ENCODE measurements around the gene REV3L.
"Not testable (repeated sequence)": the region's sequence is repeated elsewhere in the genome, so short reads cannot be mapped to it uniquely, and the experiment has no call there.

The REV3L gene

DNA sequence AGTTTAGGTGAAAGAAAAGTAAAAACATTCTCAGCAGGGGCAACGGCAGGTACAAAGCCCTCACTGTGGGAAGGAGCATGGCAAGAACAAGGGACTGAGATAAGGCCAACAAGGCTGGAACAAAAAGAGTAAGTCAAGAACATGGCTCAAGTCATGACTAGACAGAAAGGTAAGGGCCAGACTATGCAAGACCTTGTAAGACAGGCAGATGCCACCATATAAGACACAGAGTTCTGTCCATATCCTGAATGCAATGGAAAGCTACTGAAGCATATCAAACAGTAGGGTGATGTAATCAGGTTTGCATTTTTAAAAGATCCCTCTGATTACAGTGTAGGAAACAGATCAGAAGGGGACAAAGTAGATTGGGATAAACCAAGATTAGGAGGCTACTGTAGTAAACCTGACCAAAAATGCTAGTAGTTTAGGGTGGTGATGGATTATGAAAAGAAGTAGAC lies 5.5 kb downstream of the REV3L start:
- Mint-ChIP-seq H3K4me3 (no peak overlapping the region), H3K9me3 (no peaks in the 10 kb centered on the region), H3K4me1 (peaks cover 47% of the 10 kb centered on the region), H3K36me3 (ENCODE audit: low read depth) (no peaks in the 10 kb centered on the region), H3K27ac (no peak overlapping the region), H3K27me3 (ENCODE audit: low read depth, poor library complexity) (no peaks in the 10 kb centered on the region)
- DNase-seq = no peak
- TF ChIP-seq, protein P1, sequence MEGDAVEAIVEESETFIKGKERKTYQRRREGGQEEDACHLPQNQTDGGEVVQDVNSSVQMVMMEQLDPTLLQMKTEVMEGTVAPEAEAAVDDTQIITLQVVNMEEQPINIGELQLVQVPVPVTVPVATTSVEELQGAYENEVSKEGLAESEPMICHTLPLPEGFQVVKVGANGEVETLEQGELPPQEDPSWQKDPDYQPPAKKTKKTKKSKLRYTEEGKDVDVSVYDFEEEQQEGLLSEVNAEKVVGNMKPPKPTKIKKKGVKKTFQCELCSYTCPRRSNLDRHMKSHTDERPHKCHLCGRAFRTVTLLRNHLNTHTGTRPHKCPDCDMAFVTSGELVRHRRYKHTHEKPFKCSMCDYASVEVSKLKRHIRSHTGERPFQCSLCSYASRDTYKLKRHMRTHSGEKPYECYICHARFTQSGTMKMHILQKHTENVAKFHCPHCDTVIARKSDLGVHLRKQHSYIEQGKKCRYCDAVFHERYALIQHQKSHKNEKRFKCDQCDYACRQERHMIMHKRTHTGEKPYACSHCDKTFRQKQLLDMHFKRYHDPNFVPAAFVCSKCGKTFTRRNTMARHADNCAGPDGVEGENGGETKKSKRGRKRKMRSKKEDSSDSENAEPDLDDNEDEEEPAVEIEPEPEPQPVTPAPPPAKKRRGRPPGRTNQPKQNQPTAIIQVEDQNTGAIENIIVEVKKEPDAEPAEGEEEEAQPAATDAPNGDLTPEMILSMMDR (IDR thresholded peaks at IDR 0.05) = no peak

DNA sequence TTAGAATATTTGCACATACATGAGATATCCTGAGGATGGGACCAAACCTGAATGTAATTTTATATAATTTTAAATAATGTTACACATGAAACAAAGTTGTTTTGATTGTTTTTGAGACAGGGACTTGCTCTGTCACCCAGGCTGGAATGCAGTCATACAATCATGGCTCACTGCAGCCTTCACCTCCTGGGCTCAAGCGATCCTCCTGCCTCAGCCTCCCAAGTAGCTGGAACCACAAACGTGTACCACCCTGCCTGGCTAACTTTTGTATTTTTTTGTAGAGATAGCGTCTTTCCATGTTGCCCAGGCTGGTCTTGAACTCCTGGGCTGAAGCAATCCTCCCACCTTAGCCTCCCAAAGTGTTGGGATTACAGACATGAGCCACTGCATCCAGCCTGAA lies 7.0 kb downstream of the REV3L start:
- not testable (repeated sequence) for H3K4me3 Mint-ChIP-seq; DNase-seq; H3K27me3 Mint-ChIP-seq (ENCODE audit: low read depth, poor library complexity); H3K9me3 Mint-ChIP-seq; H3K36me3 Mint-ChIP-seq (ENCODE audit: low read depth); H3K27ac Mint-ChIP-seq
- H3K4me1 Mint-ChIP-seq = peaks cover 36% of the 10 kb centered on the region

DNA sequence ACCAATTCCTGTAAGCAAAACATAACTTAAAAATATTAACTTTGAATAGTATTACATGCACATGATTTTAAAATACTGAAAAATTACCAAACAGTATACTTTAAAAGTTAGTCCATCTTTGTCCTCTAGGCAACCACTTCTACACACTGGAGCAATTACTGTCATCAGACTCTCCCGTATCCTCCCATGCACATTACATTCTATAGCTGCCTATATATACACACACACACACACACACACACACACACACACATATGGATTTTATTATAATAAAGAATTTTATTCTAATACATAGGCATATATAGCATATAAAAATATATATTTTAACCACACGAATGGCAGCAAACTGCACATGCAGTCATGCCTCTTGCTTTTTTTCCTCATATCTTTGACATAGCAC lies 8.2 kb downstream of the REV3L start:
- Mint-ChIP-seq H3K9me3 (no peaks in the 10 kb centered on the region), H3K4me3 (no peak overlapping the region), H3K27me3 (ENCODE audit: low read depth, poor library complexity) (no peaks in the 10 kb centered on the region), H3K27ac (no peak overlapping the region), H3K4me1 (peaks cover 28% of the 10 kb centered on the region), H3K36me3 (ENCODE audit: low read depth) (no peaks in the 10 kb centered on the region)
- no peak for DNase-seq
- TF ChIP-seq, protein P1 (IDR thresholded peaks at IDR 0.05) = no peak

DNA sequence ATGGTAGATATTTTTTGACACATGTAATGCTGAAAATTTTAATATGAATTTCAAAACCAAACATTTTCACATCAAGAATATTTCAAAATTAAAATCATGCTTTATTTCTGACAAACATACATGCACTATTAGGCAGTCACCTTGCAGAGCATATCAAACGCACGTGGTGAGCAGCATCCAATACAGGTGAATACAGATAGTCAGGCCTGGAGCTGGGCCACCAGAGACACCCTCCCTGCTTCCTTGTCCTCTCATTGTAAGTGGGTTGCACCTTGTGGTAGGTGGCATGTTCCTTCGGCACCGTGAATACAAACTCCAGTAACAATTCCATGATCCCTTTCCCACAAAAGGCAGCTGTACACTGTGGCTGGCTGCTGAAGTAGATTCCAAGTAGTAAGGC lies 8.9 kb downstream of the REV3L start:
- peaks cover 28% of the 10 kb centered on the region for H3K4me1 Mint-ChIP-seq
- TF ChIP-seq, protein P1 (IDR thresholded peaks at IDR 0.05) = no peak
- H3K4me3 Mint-ChIP-seq = no peak overlapping the region
- H3K36me3 Mint-ChIP-seq (ENCODE audit: low read depth) = peaks cover 6% of the 10 kb centered on the region
- H3K27ac Mint-ChIP-seq = no peak overlapping the region
- H3K27me3 Mint-ChIP-seq (ENCODE audit: low read depth, poor library complexity) = no peaks in the 10 kb centered on the region
- no peak for DNase-seq
- no peaks in the 10 kb centered on the region for H3K9me3 Mint-ChIP-seq

DNA sequence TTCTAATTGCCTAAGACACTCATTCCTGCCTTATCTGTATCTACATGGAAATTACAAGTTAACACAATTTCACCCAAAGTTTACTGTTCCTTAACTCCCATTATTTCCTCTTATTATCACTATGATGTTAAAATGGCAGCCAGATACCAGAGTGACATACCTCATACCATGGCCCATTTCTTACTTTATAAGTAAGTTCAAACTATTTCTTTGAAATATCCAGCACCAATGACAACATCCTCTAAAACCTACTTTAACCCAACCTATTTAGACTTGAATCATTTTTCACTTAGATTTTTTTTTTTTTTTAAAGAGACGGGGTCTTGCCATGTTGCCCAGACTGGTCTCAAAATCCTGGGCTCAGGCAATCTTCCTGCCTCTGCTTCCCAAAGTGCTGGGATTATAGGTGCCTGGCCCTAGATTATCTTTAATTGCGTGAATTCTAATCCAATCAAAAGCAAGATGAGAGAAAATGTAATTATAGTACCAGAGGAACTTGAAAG lies 10.0 kb downstream of the REV3L start:
- Mint-ChIP-seq H3K4me1 (peaks cover 26% of the 10 kb centered on the region), H3K9me3 (no peaks in the 10 kb centered on the region), H3K27me3 (ENCODE audit: low read depth, poor library complexity) (no peaks in the 10 kb centered on the region), H3K36me3 (ENCODE audit: low read depth) (peaks cover 9% of the 10 kb centered on the region), H3K27ac (no peak overlapping the region), H3K4me3 (no peak overlapping the region)
- no peak for DNase-seq
- TF ChIP-seq, protein P1 (IDR thresholded peaks at IDR 0.05) = no peak

DNA sequence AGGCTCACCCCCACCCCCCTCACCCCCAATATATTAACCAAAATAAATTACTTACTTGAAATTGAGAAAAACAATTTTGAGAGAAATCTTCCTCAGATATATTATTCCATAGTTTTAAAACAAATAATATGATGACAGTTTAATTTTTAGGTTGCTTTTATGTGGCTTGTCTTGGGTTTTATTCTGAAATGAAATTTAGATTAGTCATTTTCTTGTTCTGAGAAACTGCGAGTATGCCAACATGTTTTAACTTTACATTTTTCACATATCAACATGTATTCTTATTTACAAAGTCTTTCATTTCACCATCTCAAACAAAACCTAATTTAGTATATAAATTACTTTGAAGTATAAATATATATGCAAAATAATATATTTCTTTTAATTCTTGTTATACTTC lies 11.1 kb downstream of the REV3L start:
- H3K4me3 Mint-ChIP-seq = no peak overlapping the region
- H3K9me3 Mint-ChIP-seq = no peaks in the 10 kb centered on the region
- no peaks in the 10 kb centered on the region for H3K27me3 Mint-ChIP-seq (ENCODE audit: low read depth, poor library complexity)
- H3K4me1 Mint-ChIP-seq = peaks cover 15% of the 10 kb centered on the region
- H3K36me3 Mint-ChIP-seq (ENCODE audit: low read depth) = peaks cover 9% of the 10 kb centered on the region
- TF ChIP-seq, protein P1 (IDR thresholded peaks at IDR 0.05) = no peak
- no peak for DNase-seq
- H3K27ac Mint-ChIP-seq = no peak overlapping the region

Data from nephron progenitor cell (in vitro differentiated cells).